Measurements from ENCODE around the gene TYRO3.
"Not testable (repeated sequence)": the region's sequence is repeated elsewhere in the genome, so short reads cannot be mapped to it uniquely, and the experiment has no call there.

TYRO3 gene

GRCh38 chr15:41554915-41555314 lies 4.1 kb upstream of the TYRO3 start:
- DNase-seq: no peak

- DNase-seq: no peak
Measured at GRCh38 chr15:41556677-41557076, 2.3 kb upstream of the TYRO3 start.

GRCh38 chr15:41557673-41558399 lies 1.2 kb upstream of the TYRO3 start:
- no peak for DNase-seq

- DNase-seq: no peak
Measured at GRCh38 chr15:41559239-41559782, 299 bp downstream of the TYRO3 start.

- DNase-seq: no peak
Measured at GRCh38 chr15:41560572-41560874, 1.5 kb downstream of the TYRO3 start.

GRCh38 chr15:41561104-41561776 lies 2.2 kb downstream of the TYRO3 start:
- no peak for DNase-seq

GRCh38 chr15:41561777-41562145 lies 2.7 kb downstream of the TYRO3 start:
- DNase-seq: no peak

GRCh38 chr15:41562244-41562643 lies 3.2 kb downstream of the TYRO3 start:
- DNase-seq: no peak

- DNase-seq: no peak
Measured at GRCh38 chr15:41562784-41563198, 3.8 kb downstream of the TYRO3 start.

- no peak for DNase-seq
Measured at GRCh38 chr15:41564286-41564959, 5.4 kb downstream of the TYRO3 start.

GRCh38 chr15:41564960-41565502 lies 6.0 kb downstream of the TYRO3 start:
- DNase-seq: no peak

- no peak for DNase-seq
Measured at GRCh38 chr15:41565702-41566101, 6.7 kb downstream of the TYRO3 start.

- DNase-seq: no peak
Measured at GRCh38 chr15:41566121-41566885, 7.3 kb downstream of the TYRO3 start.

GRCh38 chr15:41567261-41567660 lies 8.2 kb downstream of the TYRO3 start:
- DNase-seq: no peak

GRCh38 chr15:41567862-41568261 lies 8.8 kb downstream of the TYRO3 start:
- DNase-seq: no peak

GRCh38 chr15:41568350-41569017 lies 9.5 kb downstream of the TYRO3 start:
- DNase-seq: no peak

- not testable (repeated sequence) for DNase-seq
Measured at GRCh38 chr15:41569232-41569631, 10.2 kb downstream of the TYRO3 start.

GRCh38 chr15:41570764-41571163 lies 11.8 kb downstream of the TYRO3 start:
- no peak for DNase-seq

- DNase-seq: no peak
Measured at GRCh38 chr15:41571948-41572347, 12.9 kb downstream of the TYRO3 start.

- DNase-seq: no peak
Measured at GRCh38 chr15:41572866-41573265, 13.9 kb downstream of the TYRO3 start.

- DNase-seq: no peak
Measured at GRCh38 chr15:41573396-41573795, 14.4 kb downstream of the TYRO3 start.

- no peak for DNase-seq
Measured at GRCh38 chr15:41574158-41574557, 15.1 kb downstream of the TYRO3 start.
